A549 (cell line): ENCODE data around the gene SOX12. TPM values are rescaled to one million over a fixed set of nuclear protein-coding genes. Genes with fewer than 3 reads are reported as not detected.

ENCODE experiments used
- ATAC-seq, 2 experiments: fragments of 200-7000 bp in 1 of 2; fragments of >200 bp in 1 of 2; cut with Nextera tagmentation in 1 of 2; cut with Tn5 transposase in 1 of 2; 3 replicates each; pipeline versions ENCODE4 v1.8.0 to v1.9.1; 2018 to 2020; ENCODE audit warnings: mild to moderate bottlenecking in 1 of 2, moderate library complexity in 1 of 2
- CTCF ChIA-PET: fragments of 300-600 bp; sonication (Branson Sonifier 250); formaldehyde crosslinking; extraction: SDS; loops from one replicate; lab custom pipeline; 2021; ENCODE audit warnings: antibody characterized with exemption, inconsistent platforms; lab: Yijun Ruan, JAX
- POLR2A ChIA-PET: fragments of 350-600 bp; formaldehyde crosslinking; extraction: SDS; loops from one replicate; lab custom pipeline; 2021; ENCODE audit warnings: antibody characterized with exemption, inconsistent platforms; lab: Yijun Ruan, JAX
- DNase-seq, 2 experiments: peaks; one replicate each; pipeline versions ENCODE4 v3.0.0 to v3.0.0-alpha.2; 2011 to 2016; ENCODE audit warnings: low read depth in 1 of 2, low spot score in 1 of 2
- FAIRE-seq: peaks from 2 replicates; lab custom pipeline; 2011; peaks lifted over from hg19 to GRCh38; lab: Jason Lieb, UNC
- H3K27ac ChIP-seq, 2 experiments: fragments of >200 bp; sonication (Bioruptor Twin); formaldehyde crosslinking; 3 replicates each; pipeline ENCODE4 v1.5.1; 2016 to 2017
- H3K4me1 ChIP-seq: fragments of >200 bp; sonication (Bioruptor Twin); formaldehyde crosslinking; 3 replicates; pipeline ENCODE4 v1.6.1; 2016
- H3K4me2 ChIP-seq: fragments of >200 bp; sonication (Bioruptor Twin); formaldehyde crosslinking; 3 replicates; pipeline ENCODE4 v1.6.1; 2016
- H3K4me3 ChIP-seq: fragments of >200 bp; sonication (Bioruptor Twin); formaldehyde crosslinking; 3 replicates; pipeline ENCODE4 v1.5.1; 2016
- H3K9me3 ChIP-seq: fragments of >200 bp; sonication (Bioruptor Twin); formaldehyde crosslinking; 3 replicates; pipeline ENCODE4 v1.6.1; 2016
- BCL3 ChIP-seq: fragments of >200 bp; sonication (Bioruptor Twin); formaldehyde crosslinking; IDR thresholded peaks from 3 replicates; pipeline ENCODE4 v1.6.1; 2016
- BHLHE40 ChIP-seq: IDR thresholded peaks from 2 replicates; pipeline ENCODE4 v1.6.1; 2012; ENCODE audit warnings: low read depth, low read length, inconsistent platforms
- CHD2 ChIP-seq: fragments of 150-350 bp; IDR thresholded peaks from 2 replicates; pipeline ENCODE4 v1.6.1; 2014; ENCODE audit warnings: low read length; ENCODE audit not compliant: partially characterized antibody
- CHD4 ChIP-seq: fragments of 200-600 bp; sonication (generic); IDR thresholded peaks from 2 replicates; pipeline ENCODE4 v1.6.1; 2016; ENCODE audit warnings: antibody characterized with exemption, mild to moderate bottlenecking, borderline replicate concordance
- EHMT2 ChIP-seq: fragments of 200-600 bp; sonication (generic); IDR thresholded peaks from 2 replicates; pipeline ENCODE4 v1.6.1; 2016; ENCODE audit warnings: antibody characterized with exemption, low read depth, mild to moderate bottlenecking, moderate library complexity
- EP300 ChIP-seq, 2 experiments: fragments of >200 bp; sonication (Bioruptor Twin); formaldehyde crosslinking; IDR thresholded peaks; 2 replicates in 1 of 2; 3 replicates in 1 of 2; pipeline ENCODE4 v1.6.1; 2016 to 2017
- ESRRA ChIP-seq: fragments of 150-350 bp; IDR thresholded peaks from 2 replicates; pipeline ENCODE4 v1.6.1; 2014; ENCODE audit warnings: mild to moderate bottlenecking, low read length, borderline replicate concordance
- FOSL2 ChIP-seq, 2 experiments: fragments of 450-650 bp in 1 of 2; fragments of >200 bp in 1 of 2; sonication (Bioruptor Twin) in 1 of 2; formaldehyde crosslinking; IDR thresholded peaks; 2 replicates each; pipeline versions ENCODE4 v1.5.0 to v1.6.1; 2016 to 2020; ENCODE audit warnings: mild to moderate bottlenecking in 1 of 2, moderate library complexity in 1 of 2
- HMGXB4 ChIP-seq: fragments of 250-450 bp; sonication (Bioruptor Pico); IDR thresholded peaks from 2 replicates; pipeline ENCODE4 v1.5.0; 2021; ENCODE audit warnings: mild to moderate bottlenecking, moderate library complexity, borderline replicate concordance
- JUN ChIP-seq, 2 experiments: fragments of >200 bp; sonication (Bioruptor Twin); formaldehyde crosslinking; IDR thresholded peaks; 2 replicates in 1 of 2; 3 replicates in 1 of 2; pipeline ENCODE4 v1.6.1; 2016 to 2017
- KDM1A ChIP-seq: fragments of 200-600 bp; sonication (generic); IDR thresholded peaks from 2 replicates; pipeline ENCODE4 v1.6.1; 2016; ENCODE audit warnings: low read depth, mild to moderate bottlenecking
- MYC ChIP-seq: IDR thresholded peaks from 2 replicates; pipeline ENCODE4 v1.6.1; 2012; ENCODE audit warnings: mild to moderate bottlenecking, inconsistent platforms, low read length, improper control_type of control experiment, borderline replicate concordance
- NFE2L2 ChIP-seq: fragments of 150-350 bp; conservative IDR thresholded peaks from 2 replicates; pipeline ENCODE4 v1.6.1; 2014; ENCODE audit warnings: low read length
- POLR2A ChIP-seq: IDR thresholded peaks from 2 replicates; pipeline ENCODE4 v1.6.1; 2012; ENCODE audit warnings: mild to moderate bottlenecking, low read length
- REST ChIP-seq: fragments of 200-600 bp; sonication (generic); IDR thresholded peaks from 2 replicates; pipeline ENCODE4 v1.6.1; 2016; ENCODE audit warnings: antibody characterized with exemption, mild to moderate bottlenecking, moderate library complexity
- RFX5 ChIP-seq: fragments of 450-650 bp; IDR thresholded peaks from 2 replicates; pipeline ENCODE4 v1.7.1; 2014; ENCODE audit warnings: antibody characterized with exemption, mild to moderate bottlenecking, moderate library complexity
- SREBF2 ChIP-seq: fragments of 450-650 bp; IDR thresholded peaks from 2 replicates; pipeline ENCODE4 v1.6.1; 2014; ENCODE audit warnings: mild to moderate bottlenecking, moderate library complexity
- ZC3H11A ChIP-seq: fragments of 450-650 bp; IDR thresholded peaks from 2 replicates; pipeline ENCODE4 v1.6.1; 2014; ENCODE audit warnings: antibody characterized with exemption, mild to moderate bottlenecking
- ZFP36 ChIP-seq: fragments of 450-650 bp; IDR thresholded peaks from 2 replicates; pipeline ENCODE4 v1.6.1; 2014; ENCODE audit warnings: borderline replicate concordance; ENCODE audit not compliant: partially characterized antibody
- ZNF302 ChIP-seq: fragments of 250-450 bp; sonication (Bioruptor Pico); IDR thresholded peaks from 2 replicates; pipeline ENCODE4 v1.9.0; 2021; ENCODE audit warnings: inconsistent platforms, mild to moderate bottlenecking, moderate library complexity
- WGBS: methylation state at CpG from one replicate; pipeline ENCODE4 v1.1.6; 2017; ENCODE audit errors: missing lambda C conversion rate; 5-methylcytosine and 5-hydroxymethylcytosine counted together
- polyA plus RNA-seq, 4 experiments: library from polyadenylated mRNA; depleted of rRNA in 3 of 4; stranded (reverse); fragments of >200 nt; fragmentation: RNase III in 1 of 4; extraction: RNeasy Plus Mini Kit Qiagen cat#74134 plus additional on column Dnase treatment in 1 of 4; gene quantifications; 2 replicates in 3 of 4; 3 replicates in 1 of 4; pipeline ENCODE4 v1.2.3, GENCODE V29; 2011 to 2017
- TF ChIP-seq, protein P1 (sequence below): fragments of 250-450 bp; sonication (Bioruptor Pico); IDR thresholded peaks from 2 replicates; pipeline ENCODE4 v1.5.0; 2020; ENCODE audit warnings: low read depth, mild to moderate bottlenecking, moderate library complexity

SOX12 gene
- polyA plus RNA-seq, 2 of the 4 experiments (the other 2 are of a cell fraction) = 7.0 to 29.2 TPM

DNA sequence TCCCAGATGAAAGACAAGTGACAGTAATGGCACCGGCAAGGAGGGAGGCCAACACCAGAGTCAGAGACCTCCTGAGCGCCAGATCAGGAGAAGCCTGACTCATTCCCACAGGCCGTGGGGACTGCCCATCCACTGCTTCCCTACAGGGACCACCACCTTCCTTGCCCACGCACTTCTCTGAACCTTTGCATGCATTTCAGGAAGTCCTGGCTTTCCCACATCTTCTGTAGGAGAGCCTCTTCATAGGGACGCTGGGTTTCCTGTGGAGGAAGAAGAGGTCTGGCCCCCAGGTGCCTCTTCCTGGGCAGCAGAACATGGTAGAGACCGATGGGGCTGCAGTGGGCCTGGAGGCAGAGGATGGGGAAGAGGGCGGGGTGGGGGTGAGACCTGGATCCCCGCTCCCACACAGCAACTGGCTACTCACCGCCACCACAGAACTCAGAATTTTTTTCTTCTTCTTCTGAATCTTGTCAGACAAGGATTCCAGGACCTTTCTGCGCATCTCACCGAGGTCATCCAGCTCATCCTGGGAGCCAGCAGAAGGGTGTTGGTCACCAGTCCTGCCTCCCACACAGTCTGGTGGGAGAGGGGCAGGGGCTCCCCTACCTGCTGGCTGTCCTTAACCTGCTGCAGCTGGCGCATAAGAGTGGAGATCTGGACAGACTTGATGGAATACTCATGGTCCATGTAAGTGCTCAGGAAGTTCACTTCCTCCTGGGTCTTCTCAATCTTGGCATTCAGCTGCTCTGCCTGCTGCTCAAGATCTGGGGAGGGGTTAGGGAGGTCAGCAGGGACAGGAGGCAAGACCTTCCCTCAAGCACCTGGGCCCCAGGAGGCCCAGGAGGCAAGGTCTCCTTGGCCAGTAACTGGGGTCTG, 48.5 kb upstream of the SOX12 start:
- Histone ChIP-seq H3K4me3 (no peak overlapping the region), H3K9me3 (no peaks in the 10 kb centered on the region), H3K4me1 (no peaks in the 10 kb centered on the region), H3K4me2 (no peak overlapping the region), H3K27ac (no peak overlapping the region)
- CTCF ChIA-PET = interaction anchor here (2.7 kb wide), 2 partner anchors 10 to 53 kb away, joined by 17 to 22 read pairs; no protein-coding TSS in a partner anchor
- TF ChIP-seq CHD4 (no peak), ZC3H11A (no peak), FOSL2 (IDR thresholded peaks at IDR 0.05) (no peak), FOSL2 (CRISPR knock-in tag; IDR thresholded peaks at IDR 0.05) (no peak), ZNF302 (CRISPR knock-in tag) (no peak), NFE2L2 (no peak), RFX5 (no peak), ESRRA (no peak), BCL3 (no peak)
- POLR2A ChIA-PET = no interaction called here
- no peak for DNase-seq
- WGBS = 87% methylated on average over 12 of the region's 12 CpGs
- ATAC-seq = no peak
- FAIRE-seq = no peak

- H3K27ac ChIP-seq = no peak overlapping the region
- FAIRE-seq = no peak
- WGBS = 92% methylated on average over 3 of the region's 3 CpGs
- ChIA-PET CTCF (interaction anchor here (2.7 kb wide), 2 partner anchors 11 to 53 kb away, joined by 17 to 22 read pairs; no protein-coding TSS in a partner anchor), POLR2A (no interaction called here)
- H3K4me3 ChIP-seq = no peak overlapping the region
- H3K4me1 ChIP-seq = no peaks in the 10 kb centered on the region
- no peak for TF ChIP-seq KDM1A
- no peak for TF ChIP-seq BCL3
- TF ChIP-seq SREBF2 = no peak
- TF ChIP-seq POLR2A = no peak
- TF ChIP-seq HMGXB4 (CRISPR knock-in tag) = no peak
- TF ChIP-seq REST = no peak
- no peak for TF ChIP-seq NFE2L2
- no peak for TF ChIP-seq EP300 (IDR thresholded peaks at IDR 0.05)
- TF ChIP-seq FOSL2 (IDR thresholded peaks at IDR 0.05) = no peak
- no peak for TF ChIP-seq FOSL2 (CRISPR knock-in tag; IDR thresholded peaks at IDR 0.05)
- no peak for TF ChIP-seq MYC
- no peak for TF ChIP-seq ESRRA
- TF ChIP-seq, protein P1, sequence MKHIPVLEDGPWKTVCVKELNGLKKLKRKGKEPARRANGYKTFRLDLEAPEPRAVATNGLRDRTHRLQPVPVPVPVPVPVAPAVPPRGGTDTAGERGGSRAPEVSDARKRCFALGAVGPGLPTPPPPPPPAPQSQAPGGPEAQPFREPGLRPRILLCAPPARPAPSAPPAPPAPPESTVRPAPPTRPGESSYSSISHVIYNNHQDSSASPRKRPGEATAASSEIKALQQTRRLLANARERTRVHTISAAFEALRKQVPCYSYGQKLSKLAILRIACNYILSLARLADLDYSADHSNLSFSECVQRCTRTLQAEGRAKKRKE = no peak
- TF ChIP-seq CHD2 = no peak
- no peak for TF ChIP-seq EHMT2
- TF ChIP-seq JUN (IDR thresholded peaks at IDR 0.05) = no peak
- TF ChIP-seq BHLHE40 = no peak
- TF ChIP-seq ZFP36 = no peak
- no peak; a peak in 1 of 6 replicates for ATAC-seq
- H3K9me3 ChIP-seq = no peaks in the 10 kb centered on the region
- no peak overlapping the region for H3K4me2 ChIP-seq
- no peak for DNase-seq
Observed at GRCh38 chr20:277496-277781, 47.9 kb upstream of the SOX12 start.
